GM21381 (cell line): Measurements from ENCODE around the gene ZNF383.
"Not testable (repeated sequence)": the region's sequence is repeated elsewhere in the genome, so short reads cannot be mapped to it uniquely, and the experiment has no call there.

Source experiments
- ATAC-seq: cut with Tn5 transposase; IDR thresholded peaks from one replicate; pipeline ENCODE4 v1.9.1; 2021; ENCODE audit warnings: mild to moderate bottlenecking, moderate library complexity; ENCODE audit not compliant: unreplicated experiment

The ZNF383 gene

GRCh38 chr19:37217775-37218591 is at the start of gene ZNF383:
Gene ZNF383, plus strand, starts transcription at chr19:37218214. Its CDS starts 12,240 bp downstream, at chr19:37230454.
- peak; percentile 89 for ATAC-seq

DNA sequence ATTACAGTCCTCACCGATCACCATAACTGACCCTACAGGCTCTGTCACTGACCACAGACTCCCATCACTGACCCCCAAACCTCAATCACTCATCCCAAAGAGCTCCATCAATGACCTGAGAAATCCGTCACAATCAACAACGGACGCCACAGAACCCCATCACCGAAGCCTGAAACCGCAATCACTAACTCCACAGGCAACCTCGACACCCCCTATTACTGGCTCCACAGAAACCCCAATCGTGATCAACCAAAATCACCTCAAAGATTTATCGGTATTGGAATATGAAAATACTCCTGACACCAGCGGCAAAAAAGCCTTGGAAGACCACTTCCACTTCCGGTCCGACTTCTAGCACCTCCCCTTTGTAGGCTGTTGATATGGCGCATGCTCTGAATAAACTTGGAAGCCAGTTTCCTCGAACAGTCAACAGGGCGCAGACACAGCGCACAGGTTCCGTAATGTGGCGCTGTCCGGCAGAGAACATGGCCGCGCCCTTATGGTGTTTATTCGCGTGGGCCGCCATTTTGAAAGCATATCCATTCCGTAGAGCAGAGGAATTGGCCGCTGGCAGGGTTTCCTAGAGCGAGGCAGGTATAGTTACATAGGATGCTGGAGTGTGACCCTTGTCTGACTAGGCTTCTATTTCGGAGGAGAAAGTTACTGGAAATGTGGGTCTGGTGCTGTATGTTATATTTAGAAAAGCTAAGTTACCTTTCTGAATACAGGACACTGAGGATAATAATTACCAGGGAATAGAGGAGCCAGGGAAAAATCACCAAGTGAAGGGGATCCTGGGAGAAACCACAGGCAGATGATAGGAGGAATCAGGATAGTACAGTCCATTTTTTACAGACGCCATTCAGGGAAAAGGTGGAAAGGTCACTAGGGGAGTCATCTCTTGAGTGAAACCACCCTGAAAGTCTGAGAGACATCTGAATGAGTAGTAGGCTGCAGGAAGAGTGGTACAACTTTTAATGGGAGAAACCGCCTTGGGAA is 45.3 kb upstream of the ZNF383 start, which contains the start of gene ZNF585A:
TSS of gene ZNF585A (minus strand) at position 328 of the 999 bp plus-strand sequence. CDS start 2,785 bp downstream, outside the sequence.
- ATAC-seq, result peak; percentile 98

DNA sequence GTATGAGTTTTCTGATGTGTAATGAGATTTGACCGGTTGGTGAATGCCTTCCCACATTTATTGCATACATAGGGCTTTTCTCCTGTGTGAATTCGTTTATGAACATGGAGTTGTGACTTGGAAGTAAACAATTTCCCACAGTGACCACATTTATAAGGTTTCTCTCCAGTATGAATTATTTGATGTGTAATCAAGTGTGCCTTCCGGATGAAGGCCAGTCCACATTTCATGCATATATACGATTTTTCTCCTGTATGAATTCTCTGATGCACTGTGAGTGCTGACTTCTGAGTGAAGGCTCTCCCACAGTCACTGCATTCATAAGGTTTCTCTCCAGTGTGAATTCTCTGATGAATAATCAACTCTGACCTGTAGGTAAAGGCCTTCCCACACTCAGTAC is 31.9 kb upstream of the ZNF383 start:
- ATAC-seq, result not testable (repeated sequence)

- not testable (repeated sequence) for ATAC-seq
Measured at GRCh38 chr19:37195248-37195647, 22.8 kb upstream of the ZNF383 start.

GRCh38 chr19:37197115-37197514 is 20.9 kb upstream of the ZNF383 start:
- not testable (repeated sequence) for ATAC-seq

- no peak for ATAC-seq
Measured at GRCh38 chr19:37197768-37198167, 20.2 kb upstream of the ZNF383 start.

DNA sequence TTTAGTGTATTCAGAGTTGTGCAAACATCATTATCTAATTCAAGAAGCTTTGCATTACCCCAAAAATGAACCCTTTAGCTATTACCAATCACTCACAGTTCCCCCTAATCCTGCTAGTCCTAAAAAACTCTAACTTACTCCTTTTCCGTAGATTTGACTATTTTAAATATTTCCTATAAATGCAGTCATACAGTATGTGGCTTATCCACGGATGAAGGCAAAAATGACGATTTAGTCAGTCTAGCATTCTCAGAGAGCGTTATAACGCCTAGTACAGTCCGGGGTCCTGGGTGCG is 587 bp upstream of the ZNF383 start:
- no peak for ATAC-seq

GRCh38 chr19:37218592-37218935 is 550 bp downstream of the ZNF383 start:
- no peak for ATAC-seq

GRCh38 chr19:37220383-37220782 is 2.4 kb downstream of the ZNF383 start:
- no peak for ATAC-seq

DNA sequence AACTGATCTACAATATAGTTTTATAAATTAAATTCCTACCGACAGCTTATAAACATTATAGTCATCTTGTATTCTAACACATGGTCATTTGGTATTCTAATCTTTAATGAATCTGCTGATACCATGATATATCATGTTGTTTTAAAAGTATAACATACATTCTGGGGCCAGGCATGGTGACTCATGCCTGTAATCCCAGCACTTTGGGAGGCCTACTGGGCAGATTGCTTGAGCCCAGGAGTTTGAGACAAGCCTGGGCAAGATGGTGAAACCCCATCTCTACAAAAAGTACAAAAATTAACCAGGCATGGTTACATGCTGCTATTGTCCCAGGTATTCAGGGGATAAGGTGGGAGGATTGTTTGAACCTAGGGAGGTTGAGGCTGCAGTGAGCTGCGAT is 3.1 kb downstream of the ZNF383 start:
- ATAC-seq, result no peak

DNA sequence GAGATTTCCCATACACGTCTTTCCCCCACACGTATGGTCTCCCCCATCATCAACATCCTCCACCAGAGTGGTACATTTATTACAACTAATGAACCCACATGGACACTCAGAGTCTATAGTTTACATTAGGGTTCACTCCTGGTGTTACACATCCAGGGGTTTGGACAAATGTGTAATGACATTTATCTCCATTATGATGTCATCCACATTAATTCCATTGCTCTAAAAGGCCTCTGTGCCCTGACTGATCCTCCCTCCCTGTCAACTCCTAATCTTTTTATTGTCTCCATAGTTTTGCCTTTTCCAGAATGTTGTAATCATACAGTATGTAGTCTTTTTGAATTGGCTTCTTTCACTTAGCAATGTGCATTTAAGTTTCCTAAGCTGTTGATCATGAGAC is 8.2 kb downstream of the ZNF383 start:
- ATAC-seq, result no peak

GRCh38 chr19:37227996-37228395 is 10.0 kb downstream of the ZNF383 start:
- no peak for ATAC-seq

DNA sequence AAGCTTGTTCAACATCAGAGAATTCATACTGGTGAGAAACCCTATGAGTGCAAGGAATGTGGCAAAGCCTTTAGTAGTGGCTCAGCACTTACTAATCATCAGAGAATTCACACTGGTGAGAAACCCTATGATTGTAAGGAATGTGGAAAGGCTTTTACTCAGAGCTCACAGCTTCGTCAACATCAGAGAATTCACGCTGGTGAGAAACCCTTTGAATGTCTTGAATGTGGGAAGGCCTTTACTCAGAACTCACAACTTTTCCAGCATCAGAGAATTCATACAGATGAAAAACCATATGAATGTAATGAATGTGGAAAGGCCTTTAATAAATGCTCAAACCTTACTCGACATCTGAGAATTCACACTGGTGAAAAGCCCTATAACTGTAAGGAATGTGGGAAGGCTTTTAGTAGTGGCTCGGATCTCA is 25.2 kb downstream of the ZNF383 start:
- no peak for ATAC-seq

GRCh38 chr19:37251308-37252229 is 33.6 kb downstream of the ZNF383 start:
- ATAC-seq, result no peak

DNA sequence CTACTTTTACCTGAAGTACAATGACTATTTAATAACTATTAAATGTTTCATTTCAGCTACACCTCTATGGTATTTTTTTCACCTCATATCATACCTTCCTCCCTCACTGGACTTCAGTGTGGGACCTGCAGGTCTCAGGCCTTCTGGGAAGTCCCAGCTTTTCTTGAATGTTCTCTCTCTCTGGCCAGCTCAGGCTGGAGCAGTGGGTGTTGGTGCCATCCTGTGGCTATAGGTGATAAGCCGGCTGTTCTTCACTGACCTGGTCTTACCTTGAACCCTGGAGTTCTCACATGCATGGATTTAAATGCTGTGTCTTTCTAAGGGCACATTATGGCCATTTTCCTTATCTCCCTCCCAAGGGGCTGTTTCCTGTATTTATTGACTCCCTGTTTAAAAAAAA is 45.0 kb downstream of the ZNF383 start:
- not testable (repeated sequence) for ATAC-seq

DNA sequence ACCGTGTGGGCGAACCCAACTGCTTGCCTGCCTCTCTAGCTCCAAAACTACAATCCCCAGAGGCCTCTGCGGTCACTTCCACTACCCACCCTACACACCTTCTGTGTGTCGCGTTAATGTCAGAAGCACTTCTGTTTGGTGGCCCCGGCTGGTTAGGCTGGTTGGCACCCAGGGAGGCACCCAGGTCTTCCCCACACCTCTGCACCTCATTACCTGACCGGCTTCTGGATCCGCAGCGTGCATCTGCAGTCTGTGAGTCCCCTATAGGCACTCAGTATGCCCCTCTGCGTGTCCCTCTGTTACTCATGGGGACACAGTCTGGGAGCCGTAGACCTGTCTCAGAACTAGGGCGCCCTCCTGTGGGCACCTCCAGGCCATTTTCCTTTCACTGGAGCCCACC is 49.0 kb downstream of the ZNF383 start:
- not testable (repeated sequence) for ATAC-seq

- not testable (repeated sequence) for ATAC-seq
Measured at GRCh38 chr19:37267755-37268154, 49.7 kb downstream of the ZNF383 start.

GRCh38 chr19:37280656-37281055 is 62.6 kb downstream of the ZNF383 start:
- not testable (repeated sequence) for ATAC-seq

GRCh38 chr19:37284020-37284419 is 66.0 kb downstream of the ZNF383 start:
- ATAC-seq, result not testable (repeated sequence)

- not testable (repeated sequence) for ATAC-seq
Measured at GRCh38 chr19:37289229-37289628, 71.2 kb downstream of the ZNF383 start.
